GM18867 (cell line): Measurements from ENCODE around the gene COL17A1.

ENCODE experiments used
- ATAC-seq: cut with Tn5 transposase; IDR thresholded peaks from one replicate; pipeline ENCODE4 v1.9.1; 2021; ENCODE audit warnings: mild to moderate bottlenecking, moderate library complexity; ENCODE audit not compliant: unreplicated experiment

Gene COL17A1

DNA sequence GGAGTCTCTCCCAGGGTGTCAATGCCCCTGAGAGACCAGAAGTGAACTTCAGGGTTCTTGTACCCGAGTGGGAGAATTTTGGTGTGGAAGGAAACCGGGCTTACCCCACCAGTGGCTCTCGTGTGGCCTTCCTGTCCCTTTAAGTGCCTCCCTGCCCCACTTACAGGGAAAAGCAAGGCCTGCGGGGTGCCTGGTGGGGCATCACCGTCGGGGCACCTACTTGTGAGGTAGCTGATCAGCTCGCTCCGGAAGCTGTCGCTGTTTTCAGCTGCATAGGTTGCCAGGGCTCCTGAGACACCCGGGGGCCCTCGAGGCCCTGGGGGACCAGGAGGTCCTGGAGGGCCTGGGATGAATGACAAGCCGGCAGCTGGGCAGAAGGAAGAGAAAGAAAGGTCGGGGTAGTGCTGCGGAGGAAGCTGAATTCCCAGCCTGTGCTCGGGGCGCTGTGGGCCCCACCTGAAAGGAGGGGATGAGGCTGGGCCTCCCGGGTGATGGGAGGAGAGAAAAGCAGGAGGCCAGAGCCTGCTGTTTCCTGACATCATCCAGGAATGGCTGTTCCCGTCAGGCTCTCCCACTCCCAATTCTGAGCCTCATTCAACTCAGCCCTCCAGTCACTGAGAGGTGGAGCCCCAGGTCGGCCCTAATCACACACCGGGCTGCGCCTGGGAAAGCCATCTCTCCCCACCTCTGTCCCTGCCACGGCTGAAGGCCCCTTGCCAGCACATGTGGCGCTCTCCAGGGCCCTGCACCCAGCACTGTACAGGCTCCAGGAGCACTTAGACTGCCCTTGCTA is 51.1 kb downstream of the COL17A1 start:
- no peak for ATAC-seq

DNA sequence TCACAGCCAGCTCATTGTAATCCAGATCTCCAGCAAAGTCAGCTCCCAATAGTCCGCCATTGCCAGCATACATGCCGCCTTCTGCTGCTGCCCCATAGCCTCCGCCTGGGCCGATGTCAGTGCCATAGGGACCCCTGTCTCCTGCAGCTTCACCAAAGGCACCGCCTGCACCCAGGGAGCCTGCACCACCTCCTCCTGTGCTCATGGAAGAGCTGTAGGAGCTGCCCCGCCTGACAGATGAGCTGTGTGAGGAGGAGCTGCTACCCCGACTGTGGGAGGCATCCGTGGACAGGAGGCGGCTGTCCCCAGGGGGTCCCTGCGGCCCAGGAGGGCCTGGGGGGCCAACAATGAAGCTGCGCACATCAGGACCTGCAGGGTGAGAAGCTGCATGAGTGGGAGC is 51.7 kb downstream of the COL17A1 start:
- ATAC-seq = no peak

DNA sequence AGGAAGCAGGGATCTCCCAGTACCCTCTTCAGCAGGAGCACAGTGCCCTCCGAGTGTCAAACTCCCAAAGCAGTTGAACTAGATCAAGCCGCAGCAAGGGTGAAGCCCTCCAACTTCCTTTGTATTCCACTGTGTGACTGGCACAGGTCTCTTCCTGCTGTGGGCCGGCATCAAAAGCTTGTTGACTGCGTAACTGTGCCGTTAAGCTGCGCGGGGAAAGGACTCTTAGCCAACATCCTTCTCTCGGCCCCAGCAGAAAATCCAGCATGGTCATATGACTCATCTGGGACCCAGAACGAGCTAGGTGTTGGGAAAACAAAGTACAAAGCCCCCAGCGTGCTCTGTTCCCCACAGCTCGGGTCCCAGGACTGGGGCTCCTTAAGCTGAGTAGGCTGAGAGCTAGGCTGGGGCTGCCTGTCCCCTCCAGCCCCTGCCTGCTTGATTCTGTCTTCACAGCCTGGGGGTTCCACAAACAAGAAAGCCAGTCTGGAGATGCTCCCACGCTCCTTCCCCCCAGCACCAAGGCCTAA is 52.2 kb downstream of the COL17A1 start:
- ATAC-seq = no peak

GRCh38 chr10:104032144-104032775 is 53.4 kb downstream of the COL17A1 start:
- no peak for ATAC-seq

DNA sequence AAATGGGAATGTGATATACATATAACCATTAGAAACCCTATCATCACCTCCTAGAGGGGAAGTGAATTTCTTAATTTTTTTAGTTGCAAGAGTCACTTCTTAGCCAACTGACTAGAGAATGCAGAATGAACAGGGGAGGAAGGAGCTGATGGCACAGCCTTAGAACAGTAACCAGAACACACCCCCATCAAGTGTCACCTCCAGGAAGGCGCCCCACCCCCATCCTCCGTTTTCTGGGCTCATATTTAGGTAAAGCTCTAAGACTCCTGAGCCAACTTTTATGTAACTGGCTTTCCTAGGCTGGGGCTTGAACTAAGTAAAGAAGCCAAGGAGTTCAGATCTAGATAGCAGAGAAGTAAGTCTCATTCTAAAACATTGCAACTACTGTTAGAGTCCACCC is 54.0 kb downstream of the COL17A1 start:
- no peak for ATAC-seq

GRCh38 chr10:104029521-104029860 is 56.2 kb downstream of the COL17A1 start:
- no peak for ATAC-seq

- no peak for ATAC-seq
These were observed 56.7 kb downstream of the COL17A1 start for GRCh38 chr10:104028823-104029520.

DNA sequence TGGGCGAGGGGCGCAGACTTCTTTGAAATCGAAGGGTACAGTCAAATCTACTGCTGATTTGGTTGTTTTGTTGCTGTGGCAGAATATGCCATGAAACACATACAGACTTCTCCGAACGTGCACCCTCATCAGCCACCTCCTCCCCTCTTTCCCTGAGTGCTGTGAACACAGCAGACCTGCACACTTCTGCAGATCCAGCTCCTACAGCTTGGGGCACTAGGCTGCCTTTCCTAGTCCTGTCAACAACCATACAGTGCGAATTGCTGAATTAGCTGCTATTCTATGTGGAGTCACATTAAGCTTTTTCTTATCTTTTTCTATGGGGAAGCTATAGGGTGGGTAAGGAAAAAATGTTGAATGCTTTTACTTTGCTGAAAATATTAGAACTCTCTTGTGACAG is 57.5 kb downstream of the COL17A1 start:
- no peak for ATAC-seq

DNA sequence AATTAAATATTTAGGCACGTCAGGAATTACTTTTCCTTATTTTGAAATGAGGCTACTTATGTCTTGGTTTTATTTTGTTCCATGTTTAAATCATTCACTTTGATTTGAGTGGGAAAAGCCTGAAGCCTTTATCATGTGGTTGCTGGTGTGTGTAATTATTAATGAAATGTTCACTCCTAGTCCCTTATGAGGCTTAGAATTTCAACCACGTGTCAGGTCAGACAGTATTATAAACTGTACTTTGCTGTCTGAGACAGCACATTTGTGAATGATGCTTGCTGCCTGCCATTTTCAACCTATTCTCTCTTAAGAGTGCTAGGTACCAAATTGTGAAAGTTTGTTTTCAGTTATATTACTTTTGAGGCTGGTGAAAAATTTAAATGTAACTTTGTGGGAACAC is 58.9 kb downstream of the COL17A1 start:
- no peak for ATAC-seq

DNA sequence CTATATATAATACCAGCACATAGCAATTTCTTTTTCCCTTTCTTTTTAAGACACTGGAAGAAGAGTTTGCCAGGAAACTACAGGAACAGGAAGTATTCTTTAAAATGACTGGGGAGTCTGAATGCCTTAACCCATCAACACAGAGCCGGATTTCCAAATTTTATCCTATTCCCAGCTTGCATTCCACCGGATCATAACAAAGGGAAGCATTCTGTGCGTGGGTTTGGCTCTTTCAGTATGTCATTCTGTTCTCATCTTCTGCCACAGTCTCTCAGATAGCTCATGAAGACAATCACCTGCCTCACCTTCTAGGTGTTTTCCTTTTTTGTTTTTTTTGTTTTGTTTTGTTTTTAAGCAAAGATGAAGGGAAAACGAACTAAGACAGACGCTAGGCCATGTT is 60.2 kb downstream of the COL17A1 start:
- ATAC-seq = no peak

GRCh38 chr10:104022026-104022425 is 63.7 kb downstream of the COL17A1 start:
- no peak for ATAC-seq

DNA sequence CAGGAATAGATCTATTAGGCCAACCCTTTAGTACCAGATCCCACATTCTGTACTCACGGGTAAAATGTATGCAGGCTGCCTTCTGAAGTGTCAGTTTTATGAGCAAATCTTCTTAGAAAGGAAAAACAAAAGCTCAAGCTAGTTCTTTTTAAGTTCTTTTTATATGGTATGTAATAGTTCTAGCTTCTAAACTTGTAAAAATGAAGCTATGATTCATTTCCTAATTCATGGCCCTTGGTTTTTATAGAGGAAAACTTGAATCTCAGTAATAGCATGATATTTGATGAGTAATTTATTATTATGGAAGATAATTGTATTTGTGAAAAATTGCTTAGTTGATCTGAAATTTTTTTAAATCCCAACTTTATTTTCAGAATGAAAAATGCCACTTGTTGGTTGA is 64.4 kb downstream of the COL17A1 start:
- ATAC-seq = no peak

GRCh38 chr10:104020020-104020419 is 65.7 kb downstream of the COL17A1 start:
- ATAC-seq = no peak

DNA sequence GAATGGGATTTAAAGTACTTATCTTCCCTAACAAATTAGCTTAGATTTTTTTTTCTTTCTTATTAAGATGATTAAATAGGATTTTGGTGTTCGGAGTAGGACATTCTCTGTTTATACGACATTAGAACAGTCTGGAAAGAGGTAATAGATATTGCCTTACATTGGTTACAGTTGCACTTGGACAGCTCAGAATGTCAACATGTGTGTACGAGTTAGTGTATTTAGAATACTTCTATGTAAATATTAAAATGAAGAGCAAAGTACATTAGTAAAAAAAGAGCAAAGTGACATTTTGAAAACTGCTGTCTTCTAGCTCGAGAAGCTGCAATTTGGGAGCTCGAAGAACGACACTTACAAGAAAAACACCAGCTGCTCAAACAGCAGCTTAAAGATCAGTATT is 67.2 kb downstream of the COL17A1 start:
- ATAC-seq = no peak

DNA sequence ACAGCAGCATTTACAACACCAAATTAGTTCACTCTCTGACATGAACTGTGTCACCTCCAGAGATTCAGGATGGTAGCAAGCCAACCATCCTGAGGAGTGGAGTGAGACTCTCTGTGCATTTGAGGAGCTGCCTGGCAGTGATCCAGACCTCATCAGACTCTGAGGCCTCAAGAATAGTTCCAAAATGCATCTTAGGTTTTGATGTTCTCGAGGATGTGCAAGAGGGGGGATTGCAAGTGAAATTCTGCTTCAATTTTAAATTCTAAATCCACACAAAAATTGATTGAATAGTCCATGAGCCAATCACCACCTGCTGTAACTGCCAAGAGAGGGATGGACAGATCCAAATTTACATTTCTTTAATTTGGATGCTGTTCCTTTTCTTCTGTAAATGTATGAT is 69.0 kb downstream of the COL17A1 start:
- no peak for ATAC-seq

- no peak for ATAC-seq
These were observed 71.5 kb downstream of the COL17A1 start for GRCh38 chr10:104014176-104014575.

GRCh38 chr10:104013489-104013888 is 72.2 kb downstream of the COL17A1 start:
- no peak for ATAC-seq

GRCh38 chr10:104011904-104012303 is 73.8 kb downstream of the COL17A1 start:
- no peak for ATAC-seq

DNA sequence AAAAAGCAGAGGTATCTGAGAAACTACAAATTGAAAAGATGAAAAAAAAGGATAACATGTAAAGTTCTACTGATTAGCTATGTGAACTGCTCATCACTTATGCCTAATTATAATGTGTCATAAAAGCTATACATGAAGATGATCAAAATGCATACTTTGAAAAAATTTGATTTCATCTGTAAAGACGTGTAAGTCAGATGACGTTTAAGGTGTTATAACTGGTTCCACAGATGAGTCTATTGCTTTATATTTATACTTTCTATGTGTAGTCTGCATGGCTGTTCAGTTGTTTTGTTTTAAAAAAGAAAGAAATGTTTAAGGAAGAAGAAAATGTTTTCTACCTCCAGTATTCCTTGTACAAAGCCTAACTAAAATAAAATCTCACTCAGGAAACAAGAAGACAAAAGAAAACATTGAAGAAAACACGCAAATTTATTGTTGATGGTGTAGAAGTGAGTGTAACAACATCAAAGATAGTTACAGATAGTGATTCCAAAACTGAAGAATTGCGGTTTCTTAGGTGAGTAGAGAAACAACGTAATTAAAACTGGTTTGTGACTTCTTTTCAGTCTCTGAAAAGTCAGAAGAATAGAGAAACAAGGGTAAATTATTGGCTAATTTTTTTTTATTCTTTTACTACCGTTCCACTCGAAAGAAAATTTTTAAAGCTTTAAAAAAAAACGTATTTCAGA is 80.4 kb downstream of the COL17A1 start:
- no peak for ATAC-seq

GRCh38 chr10:104002911-104003310 is 82.8 kb downstream of the COL17A1 start:
- ATAC-seq = no peak

- ATAC-seq = no peak
These were observed 86.9 kb downstream of the COL17A1 start for GRCh38 chr10:103998805-103999204.
